Measurements from ENCODE around the gene TBC1D16. TPM values are rescaled to one million over a fixed set of nuclear protein-coding genes. Genes with fewer than 3 reads are reported as not detected.

Gene TBC1D16
- total and polyA plus RNA-seq, 2 donors (not counting 1 experiment from before 2014, with no cell fraction given), result 8.3 to 30.4 TPM

DNA sequence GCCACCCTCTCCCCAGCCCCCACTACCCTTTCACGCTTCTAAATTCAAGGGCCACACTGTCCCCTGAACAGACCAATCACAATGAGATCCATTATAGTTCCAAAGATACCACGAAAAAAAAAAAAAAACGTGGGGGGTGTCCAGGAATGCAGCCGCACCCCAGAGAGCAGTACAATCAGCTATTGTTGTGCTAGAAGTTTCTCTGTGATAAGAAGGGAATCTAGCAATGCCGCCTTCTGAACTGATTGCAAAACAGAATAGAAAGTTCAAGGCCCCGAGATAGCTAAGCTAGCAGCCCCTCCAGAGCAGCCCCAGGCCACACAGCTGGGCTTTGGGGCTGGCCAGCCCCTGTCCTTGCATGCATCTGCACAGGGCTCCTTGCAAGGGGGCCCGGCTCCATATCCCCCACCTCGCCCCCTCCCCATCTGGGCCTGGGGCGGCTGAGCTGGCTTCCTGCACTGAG, 109.5 kb downstream of the TBC1D16 start:
- no peak for DNase-seq (ENCODE audit: low read depth in 2 of 2)
- no peak overlapping the region for H2AFZ ChIP-seq (ENCODE audit: low read length)
- no peaks in the 10 kb centered on the region for H3K4me1 ChIP-seq (ENCODE audit: control insufficient read depth, extremely low read depth, insufficient read depth, low read length)
- H3K4me2 ChIP-seq (ENCODE audit: extremely low read depth, insufficient read depth, low read length), result no peak overlapping the region
- no peak overlapping the region for H3K4me3 ChIP-seq (replicated peaks in 1 of 4; ENCODE audit: control extremely low read depth in 1 of 4, insufficient read depth in 1 of 4, low read depth in 3 of 4, low read length in 4 of 4)
- peaks cover 21% of the 10 kb centered on the region for H3K27me3 ChIP-seq (ENCODE audit: control insufficient read depth, insufficient read depth, low read length)
- H3K9me3 ChIP-seq (ENCODE audit: control insufficient read depth, insufficient read depth, low read depth, low read length), result no peaks in the 10 kb centered on the region
- no peaks in the 10 kb centered on the region for H3K79me2 ChIP-seq (ENCODE audit: control insufficient read depth, insufficient read depth, low read length)
- no peaks in the 10 kb centered on the region for H3K36me3 ChIP-seq (ENCODE audit: control insufficient read depth, insufficient read depth, low read length)
- H3K27ac ChIP-seq (ENCODE audit: insufficient read depth, low read length), result no peak overlapping the region
- H3K9ac ChIP-seq (ENCODE audit: insufficient read depth, low read length), result no peak overlapping the region
- H4K20me1 ChIP-seq (ENCODE audit: control insufficient read depth, extremely low read depth, insufficient read depth, low read length), result no peaks in the 10 kb centered on the region
- TF ChIP-seq, protein P1, sequence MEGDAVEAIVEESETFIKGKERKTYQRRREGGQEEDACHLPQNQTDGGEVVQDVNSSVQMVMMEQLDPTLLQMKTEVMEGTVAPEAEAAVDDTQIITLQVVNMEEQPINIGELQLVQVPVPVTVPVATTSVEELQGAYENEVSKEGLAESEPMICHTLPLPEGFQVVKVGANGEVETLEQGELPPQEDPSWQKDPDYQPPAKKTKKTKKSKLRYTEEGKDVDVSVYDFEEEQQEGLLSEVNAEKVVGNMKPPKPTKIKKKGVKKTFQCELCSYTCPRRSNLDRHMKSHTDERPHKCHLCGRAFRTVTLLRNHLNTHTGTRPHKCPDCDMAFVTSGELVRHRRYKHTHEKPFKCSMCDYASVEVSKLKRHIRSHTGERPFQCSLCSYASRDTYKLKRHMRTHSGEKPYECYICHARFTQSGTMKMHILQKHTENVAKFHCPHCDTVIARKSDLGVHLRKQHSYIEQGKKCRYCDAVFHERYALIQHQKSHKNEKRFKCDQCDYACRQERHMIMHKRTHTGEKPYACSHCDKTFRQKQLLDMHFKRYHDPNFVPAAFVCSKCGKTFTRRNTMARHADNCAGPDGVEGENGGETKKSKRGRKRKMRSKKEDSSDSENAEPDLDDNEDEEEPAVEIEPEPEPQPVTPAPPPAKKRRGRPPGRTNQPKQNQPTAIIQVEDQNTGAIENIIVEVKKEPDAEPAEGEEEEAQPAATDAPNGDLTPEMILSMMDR (conservative IDR thresholded peaks at IDR 0.05 in 1 of 2, IDR thresholded peaks at IDR 0.05 in 1 of 2; ENCODE audit: low read depth in 1 of 2, low read length in 2 of 2), result no peak
- no peak for TF ChIP-seq EZH2 (IDR thresholded peaks at IDR 0.05; ENCODE audit: low read length, missing control alignments)

DNA sequence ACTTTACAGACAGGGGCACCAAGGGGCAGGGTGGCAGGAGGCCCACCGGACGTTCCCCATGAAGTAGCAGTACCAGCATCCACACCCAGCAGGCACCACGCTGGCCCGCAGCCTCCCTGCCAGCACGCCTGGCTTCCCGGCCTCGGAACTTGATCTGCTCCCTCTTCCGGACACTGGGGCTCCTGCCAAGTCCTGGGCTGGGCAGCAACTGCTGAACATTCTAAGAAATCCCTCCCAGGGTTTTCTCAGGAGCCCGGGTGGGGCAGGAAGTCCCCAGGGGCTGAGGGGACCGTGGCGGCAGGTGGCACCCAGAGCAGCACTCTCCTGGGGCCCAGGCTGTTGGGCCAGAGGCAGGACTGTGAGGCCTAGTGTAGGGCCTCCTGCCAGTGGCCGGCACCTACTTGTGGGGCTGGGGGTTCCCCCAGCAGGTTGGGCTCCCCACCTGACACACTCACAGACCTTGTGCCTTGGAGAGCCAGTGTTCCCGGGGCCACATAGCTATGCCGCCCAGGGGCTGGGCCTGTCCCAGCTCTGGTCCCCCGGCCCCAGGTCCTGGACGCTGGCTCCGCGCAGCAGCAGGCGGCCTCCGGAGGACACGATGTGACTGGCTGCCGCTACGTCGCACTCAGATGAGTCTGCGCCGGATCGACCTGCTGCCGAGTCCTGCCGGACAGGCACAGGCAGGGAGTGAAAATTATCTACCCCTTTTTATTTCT, 110.3 kb downstream of the TBC1D16 start:
- no peaks in the 10 kb centered on the region for H3K4me1 ChIP-seq (ENCODE audit: control insufficient read depth, extremely low read depth, insufficient read depth, low read length)
- no peak overlapping the region for H2AFZ ChIP-seq (ENCODE audit: low read length)
- H3K27ac ChIP-seq (ENCODE audit: insufficient read depth, low read length), result no peak overlapping the region
- no peaks in the 10 kb centered on the region for H4K20me1 ChIP-seq (ENCODE audit: control insufficient read depth, extremely low read depth, insufficient read depth, low read length)
- H3K27me3 ChIP-seq (ENCODE audit: control insufficient read depth, insufficient read depth, low read length), result peaks cover 15% of the 10 kb centered on the region
- H3K4me3 ChIP-seq (replicated peaks in 1 of 4; ENCODE audit: control extremely low read depth in 1 of 4, insufficient read depth in 1 of 4, low read depth in 3 of 4, low read length in 4 of 4), result no peak overlapping the region
- DNase-seq (ENCODE audit: low read depth in 2 of 2), result peak; percentile 36 to 54
- H3K36me3 ChIP-seq (ENCODE audit: control insufficient read depth, insufficient read depth, low read length), result no peaks in the 10 kb centered on the region
- H3K9me3 ChIP-seq (ENCODE audit: control insufficient read depth, insufficient read depth, low read depth, low read length), result no peaks in the 10 kb centered on the region
- no peaks in the 10 kb centered on the region for H3K79me2 ChIP-seq (ENCODE audit: control insufficient read depth, insufficient read depth, low read length)
- no peak overlapping the region for H3K4me2 ChIP-seq (ENCODE audit: extremely low read depth, insufficient read depth, low read length)
- TF ChIP-seq EZH2 (IDR thresholded peaks at IDR 0.05; ENCODE audit: low read length, missing control alignments), result no peak
- TF ChIP-seq, protein P1 (conservative IDR thresholded peaks at IDR 0.05 in 1 of 2, IDR thresholded peaks at IDR 0.05 in 1 of 2; ENCODE audit: low read depth in 1 of 2, low read length in 2 of 2), result peak in 1 of 2 donors; percentile 34
- no peak overlapping the region for H3K9ac ChIP-seq (ENCODE audit: insufficient read depth, low read length)

DNA sequence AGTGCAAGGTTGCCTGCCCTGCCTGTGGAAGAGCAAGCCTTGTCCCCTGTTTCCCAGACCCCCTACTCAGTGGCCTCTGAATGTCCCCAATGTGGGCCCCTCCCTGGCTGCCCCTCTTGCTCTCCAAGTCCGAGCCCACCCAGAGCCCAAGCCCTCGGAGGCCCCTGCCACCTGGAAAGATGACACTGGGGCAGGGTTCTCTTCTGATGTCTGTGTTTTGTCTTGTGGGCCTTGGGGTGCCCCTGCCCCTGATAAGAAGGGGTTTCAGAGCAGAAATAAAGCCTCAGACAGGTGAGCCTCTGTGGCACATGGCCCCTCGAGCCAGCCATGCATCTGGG, 111.1 kb downstream of the TBC1D16 start:
- Histone ChIP-seq H3K9me3 (ENCODE audit: control insufficient read depth, insufficient read depth, low read depth, low read length) (no peaks in the 10 kb centered on the region), H3K27ac (ENCODE audit: insufficient read depth, low read length) (no peak overlapping the region), H3K9ac (ENCODE audit: insufficient read depth, low read length) (no peak overlapping the region), H3K4me3 (replicated peaks in 1 of 4; ENCODE audit: control extremely low read depth in 1 of 4, insufficient read depth in 1 of 4, low read depth in 3 of 4, low read length in 4 of 4) (no peak overlapping the region), H3K36me3 (ENCODE audit: control insufficient read depth, insufficient read depth, low read length) (no peaks in the 10 kb centered on the region), H2AFZ (ENCODE audit: low read length) (no peak overlapping the region), H4K20me1 (ENCODE audit: control insufficient read depth, extremely low read depth, insufficient read depth, low read length) (no peaks in the 10 kb centered on the region), H3K4me2 (ENCODE audit: extremely low read depth, insufficient read depth, low read length) (no peak overlapping the region), H3K27me3 (ENCODE audit: control insufficient read depth, insufficient read depth, low read length) (peaks cover 14% of the 10 kb centered on the region), H3K4me1 (ENCODE audit: control insufficient read depth, extremely low read depth, insufficient read depth, low read length) (no peaks in the 10 kb centered on the region), H3K79me2 (ENCODE audit: control insufficient read depth, insufficient read depth, low read length) (no peaks in the 10 kb centered on the region)
- no peak for TF ChIP-seq EZH2 (IDR thresholded peaks at IDR 0.05; ENCODE audit: low read length, missing control alignments)
- TF ChIP-seq, protein P1 (conservative IDR thresholded peaks at IDR 0.05 in 1 of 2, IDR thresholded peaks at IDR 0.05 in 1 of 2; ENCODE audit: low read depth in 1 of 2, low read length in 2 of 2), result no peak
- DNase-seq (ENCODE audit: low read depth in 2 of 2), result no peak
